C4-2B (cell line): Measurements from ENCODE around the gene SKA3.

Experiments
- CTCF ChIP-seq: fragments of 450-650 bp; conservative IDR thresholded peaks from 2 replicates; pipeline ENCODE4 v1.5.1; 2017; ENCODE audit warnings: mild to moderate bottlenecking
- ZFX ChIP-seq: fragments of 450-650 bp; IDR thresholded peaks from 2 replicates; pipeline ENCODE4 v1.6.1; 2017

GRCh38 chr13:21171420-21171819, 4.9 kb downstream of the SKA3 start:
- TF ChIP-seq CTCF: no peak
- no peak for TF ChIP-seq ZFX
